Islet precursor cell (in vitro differentiated cells): ENCODE measurements around the gene RNF223.
A peak's percentile ranks its signal among the peaks of the same experiment; 100 is the strongest.

ENCODE experiments used
- DNase-seq: peaks from one replicate; pipeline ENCODE4 v3.0.0-alpha.2; 2018

Gene RNF223

DNA sequence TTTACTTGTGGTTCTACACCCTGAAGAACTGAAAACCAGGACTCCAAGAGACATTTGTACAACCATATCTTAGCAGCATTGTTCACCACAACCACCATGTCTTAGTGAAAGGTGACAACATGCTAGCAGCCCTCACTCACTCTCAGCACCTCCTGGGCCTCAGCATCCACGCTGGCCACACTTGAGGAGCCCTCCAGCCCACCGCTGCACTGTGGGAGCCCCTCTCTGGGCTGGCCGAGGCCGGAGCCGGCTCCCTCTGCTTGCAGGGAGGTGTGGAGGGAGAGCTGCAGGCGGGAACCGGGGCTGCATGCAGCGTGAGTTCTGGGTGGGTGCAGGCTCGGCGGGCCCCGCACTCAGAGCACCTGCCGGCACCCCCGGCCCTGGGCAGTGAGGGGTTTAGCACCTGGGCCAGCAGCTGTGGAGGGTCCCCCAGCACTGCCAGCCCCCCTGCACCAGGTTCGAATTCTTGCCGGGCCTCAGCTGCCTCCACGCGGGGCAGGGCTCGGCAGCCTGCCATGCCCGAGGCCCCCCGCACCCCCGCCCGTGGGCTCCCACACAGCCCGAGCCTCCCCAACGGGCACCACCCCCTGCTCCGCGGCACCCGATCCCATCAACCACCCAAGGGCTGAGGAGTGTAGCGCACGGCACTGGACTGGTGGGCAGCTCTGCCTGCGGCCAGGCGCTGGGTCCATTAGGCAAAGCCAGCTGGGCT lies 32.6 kb upstream of the RNF223 start:
- DNase-seq = no peak

DNA sequence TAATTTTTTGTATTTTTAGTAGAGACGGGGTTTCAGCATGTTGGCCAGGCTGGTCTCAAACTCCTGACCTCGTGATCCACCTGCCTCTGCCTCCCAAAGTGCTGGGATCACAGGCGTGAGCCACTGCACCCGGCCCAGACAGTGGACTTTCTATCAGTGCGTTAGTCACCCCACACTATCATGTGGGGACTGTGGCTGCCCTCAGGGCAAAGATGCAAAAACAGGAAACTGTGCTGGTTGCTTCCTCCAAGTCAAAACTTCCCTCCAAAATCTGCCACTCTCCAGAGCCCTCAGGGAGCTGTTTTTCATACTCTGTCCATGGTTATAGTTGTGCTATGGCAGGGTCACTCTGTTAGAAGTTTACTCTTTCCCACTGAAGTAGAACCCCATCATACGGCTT lies 30.0 kb upstream of the RNF223 start:
- peak; percentile 55 for DNase-seq

DNA sequence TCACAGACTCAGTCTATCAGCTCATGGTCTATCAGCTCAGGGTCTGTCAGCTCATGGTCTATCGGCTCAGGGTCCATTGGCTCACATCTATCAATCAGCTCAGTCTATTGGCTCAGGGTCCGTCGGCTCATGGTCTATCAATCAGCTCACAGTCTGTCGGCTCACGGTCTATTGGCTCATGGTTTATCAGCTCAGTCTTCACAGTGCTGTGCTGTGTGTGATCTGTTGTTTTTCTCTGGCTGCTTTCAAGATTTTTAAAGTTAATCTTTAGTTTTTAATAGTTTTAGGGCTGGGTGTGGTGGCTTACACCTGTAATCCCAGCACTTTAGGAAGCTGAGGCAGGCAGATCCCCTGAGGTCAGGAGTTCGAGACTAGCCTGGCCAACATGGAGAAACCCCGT lies 27.4 kb upstream of the RNF223 start:
- DNase-seq = peak; percentile 6

DNA sequence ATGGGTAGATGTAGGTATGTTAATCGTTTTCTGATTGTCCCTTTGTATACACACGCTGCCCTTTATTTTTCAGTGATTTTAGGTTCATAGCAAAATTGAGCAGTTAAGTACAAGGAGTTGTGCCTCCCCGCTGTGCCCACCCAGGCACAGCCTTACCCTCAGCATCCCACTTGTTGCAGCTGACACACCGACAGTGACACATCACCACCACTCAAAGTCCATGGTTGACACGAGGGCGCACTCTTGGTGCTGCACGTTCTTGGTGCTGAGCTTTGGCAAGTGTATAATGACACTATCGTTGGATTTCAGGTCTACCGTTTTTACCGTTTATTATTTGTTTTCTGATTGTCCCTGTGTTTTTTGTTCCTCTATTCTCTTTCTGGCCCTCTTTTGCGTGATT lies 26.2 kb upstream of the RNF223 start:
- DNase-seq = peak; percentile 9

DNA sequence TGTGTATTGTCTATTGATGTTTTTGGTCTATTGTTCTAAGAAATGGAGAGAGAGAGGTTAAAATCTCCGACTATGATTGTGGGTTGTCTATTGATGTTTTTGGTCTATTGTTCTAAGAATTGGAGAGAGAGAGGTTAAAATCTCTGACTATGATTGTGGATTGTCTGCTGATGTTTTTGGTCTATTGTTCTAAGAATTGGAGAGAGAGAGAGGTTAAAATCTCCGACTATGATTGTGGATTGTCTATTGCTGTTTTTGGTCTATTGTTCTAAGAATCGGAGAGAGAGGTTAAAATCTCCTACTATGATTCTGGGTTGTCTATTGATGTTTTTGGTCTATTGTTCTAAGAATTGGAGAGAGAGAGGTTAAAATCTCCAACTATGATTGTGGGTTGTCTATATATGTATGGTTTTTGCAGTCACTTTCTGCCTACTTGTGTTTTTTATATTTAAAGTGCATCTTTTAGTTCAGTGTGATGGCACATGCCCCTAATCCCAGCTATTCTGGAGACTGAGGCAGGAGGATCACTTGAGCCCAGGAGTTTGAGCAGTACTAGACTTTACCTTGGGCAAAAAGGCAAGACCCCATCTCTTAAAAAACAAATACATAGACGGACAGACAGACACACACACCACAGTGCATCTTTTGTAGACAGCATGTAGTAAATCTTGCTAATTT lies 25.5 kb upstream of the RNF223 start:
- no peak for DNase-seq

DNA sequence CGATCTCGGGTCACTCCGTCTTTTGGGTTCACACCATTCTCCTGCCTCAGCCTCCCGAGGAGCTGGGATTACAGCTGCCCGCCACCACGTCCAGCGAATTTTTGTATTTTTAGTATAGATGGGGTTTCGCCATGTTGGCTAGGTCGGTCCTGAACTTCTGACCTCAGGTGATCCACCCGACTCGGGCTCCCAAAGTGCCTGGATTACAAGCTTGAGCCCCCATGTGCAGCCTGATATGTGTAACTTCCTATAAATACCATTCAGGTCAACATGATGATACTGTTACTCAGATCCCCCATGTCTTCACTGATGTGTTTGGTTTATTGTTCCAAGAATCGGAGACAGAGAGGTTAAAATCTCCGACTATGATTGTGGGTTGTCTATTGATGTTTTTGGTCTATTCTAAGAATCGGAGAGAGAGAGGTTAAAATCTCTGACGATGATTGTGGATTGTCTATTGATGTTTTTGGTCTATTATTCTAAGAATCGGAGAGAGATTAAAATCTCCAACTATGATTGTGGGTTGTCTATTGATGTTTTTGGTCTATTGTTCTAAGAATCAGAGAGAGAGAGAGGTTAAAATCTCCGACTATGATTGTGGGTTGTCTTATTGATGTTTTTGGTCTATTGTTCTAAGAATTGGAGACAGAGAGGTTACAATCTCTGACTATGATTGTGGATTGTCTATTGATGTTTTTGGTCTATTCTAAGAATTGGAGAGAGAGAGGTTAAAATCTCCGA lies 24.7 kb upstream of the RNF223 start:
- DNase-seq = peak; percentile 29

DNA sequence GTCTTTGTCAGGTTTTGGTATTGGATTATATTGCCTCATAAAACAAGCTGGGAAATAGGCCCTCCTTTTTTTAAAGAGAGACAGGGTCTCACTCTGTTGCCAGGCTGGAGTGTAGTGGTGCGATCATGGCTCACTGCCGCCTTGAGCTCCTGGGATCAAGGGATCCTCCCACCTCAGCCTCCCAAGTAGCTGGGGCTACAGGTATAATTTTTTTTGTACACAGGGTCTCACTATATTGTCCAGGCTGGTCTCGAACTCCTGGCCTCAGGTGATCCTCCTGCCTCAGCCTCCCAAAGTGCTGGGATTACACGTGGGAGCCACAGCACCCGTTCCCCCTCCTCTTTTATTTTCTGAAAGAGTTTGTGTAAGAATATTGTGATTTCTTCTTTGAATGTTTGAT lies 22.0 kb upstream of the RNF223 start:
- peak; percentile 0 for DNase-seq

DNA sequence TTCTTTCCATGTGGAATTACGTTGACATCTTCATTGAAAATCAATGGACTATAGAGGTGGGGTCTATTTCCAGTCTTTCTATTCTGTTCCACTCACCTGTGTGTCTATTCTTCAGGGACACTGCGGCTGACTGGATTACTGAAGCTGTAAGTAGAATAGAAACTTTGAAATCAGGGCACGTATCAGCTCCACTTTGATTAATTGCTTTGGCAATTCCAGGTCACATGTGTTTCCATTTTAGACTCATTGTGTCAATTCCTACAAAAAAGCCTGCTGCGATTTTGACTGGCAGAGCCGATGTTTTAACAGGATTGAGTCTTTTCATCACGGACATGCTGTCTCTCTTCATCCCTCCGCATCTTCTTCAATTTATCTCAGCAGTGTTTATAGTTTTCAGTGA lies 20.9 kb upstream of the RNF223 start:
- DNase-seq = peak; percentile 8

DNA sequence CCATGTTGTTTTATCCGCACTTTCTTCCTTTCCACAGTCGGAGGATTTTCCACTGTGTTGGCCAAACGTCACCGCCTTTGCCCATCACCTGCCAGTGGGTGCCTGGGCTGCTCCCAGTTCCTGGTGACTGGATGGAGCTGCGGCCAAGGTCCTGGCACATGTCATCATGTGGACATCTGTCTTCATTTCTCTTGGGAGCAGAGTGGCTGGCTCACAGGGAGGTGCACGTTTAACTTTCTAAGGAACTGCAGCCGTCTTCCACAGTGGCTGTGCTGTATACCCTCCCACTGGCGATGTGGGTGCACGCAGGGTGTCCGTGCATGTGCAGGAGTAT lies 19.5 kb upstream of the RNF223 start:
- peak; percentile 25 for DNase-seq

DNA sequence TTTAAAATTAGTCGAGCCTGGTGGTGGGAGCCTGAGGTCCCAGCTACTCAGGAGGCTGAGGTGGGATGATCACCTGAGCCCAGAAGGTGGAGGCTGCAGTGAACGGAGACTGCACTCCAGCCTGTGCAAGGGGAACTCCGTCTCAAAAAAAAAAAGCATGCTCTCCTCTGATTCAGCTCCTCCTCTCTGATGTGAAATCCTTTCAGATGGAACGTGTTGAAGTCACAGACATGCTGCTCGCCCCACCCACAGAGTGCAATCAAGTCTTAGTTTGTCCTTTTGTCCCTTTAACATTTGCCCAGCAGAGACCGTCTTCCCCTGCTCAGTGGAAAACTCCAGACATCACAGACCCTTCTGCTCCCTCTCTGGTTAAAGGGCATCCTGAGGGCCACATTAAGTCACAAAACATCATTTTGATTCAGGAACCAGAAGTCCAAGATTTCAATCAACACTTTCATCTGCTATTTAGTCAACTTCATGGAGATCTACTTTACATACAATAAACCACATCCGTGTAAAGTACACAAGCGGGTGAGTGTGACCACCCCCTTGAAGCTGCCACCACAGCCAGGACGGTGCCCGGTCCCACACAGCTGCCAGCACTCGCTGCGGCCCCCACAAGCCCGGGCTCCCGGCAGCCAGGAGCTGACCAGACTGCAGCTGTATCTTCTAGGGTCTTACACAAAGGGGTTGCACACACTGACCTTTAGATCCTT lies 18.9 kb upstream of the RNF223 start:
- peak; percentile 29 for DNase-seq

DNA sequence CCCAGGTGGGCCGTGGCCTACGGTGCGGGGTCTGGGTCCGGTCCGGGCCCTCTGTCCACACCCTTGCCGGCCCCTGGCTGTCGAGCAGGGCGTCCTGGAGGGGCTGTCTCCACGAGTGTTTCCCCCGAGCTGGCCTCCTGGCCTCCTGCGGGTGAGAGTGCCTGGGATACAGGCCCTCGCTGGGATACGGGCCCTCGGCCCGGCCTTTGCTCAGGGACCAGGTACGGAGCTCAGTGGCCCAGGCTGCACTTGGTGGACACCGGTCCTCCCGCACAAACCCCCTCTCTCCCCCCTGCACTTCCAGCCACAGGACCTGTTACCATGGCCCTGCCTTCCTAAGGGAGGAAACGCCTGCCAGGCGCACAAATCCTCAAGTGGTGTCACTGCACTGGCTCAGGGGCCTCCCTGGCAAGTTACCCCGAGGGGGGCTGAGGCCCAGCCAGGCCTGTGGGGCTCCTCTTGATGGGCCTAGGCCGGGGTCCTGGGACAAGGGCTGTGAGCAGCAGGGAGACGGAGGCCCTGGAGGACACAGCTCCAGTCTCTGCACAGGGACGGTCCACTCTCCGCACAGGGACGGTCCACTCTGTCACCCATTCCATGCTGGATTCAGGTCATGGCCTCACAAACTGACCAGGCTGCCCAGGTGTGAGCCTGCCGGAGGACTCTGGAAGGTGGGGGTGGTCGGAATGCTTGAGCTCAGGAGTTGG lies 18.2 kb upstream of the RNF223 start:
- peak; percentile 42 for DNase-seq

DNA sequence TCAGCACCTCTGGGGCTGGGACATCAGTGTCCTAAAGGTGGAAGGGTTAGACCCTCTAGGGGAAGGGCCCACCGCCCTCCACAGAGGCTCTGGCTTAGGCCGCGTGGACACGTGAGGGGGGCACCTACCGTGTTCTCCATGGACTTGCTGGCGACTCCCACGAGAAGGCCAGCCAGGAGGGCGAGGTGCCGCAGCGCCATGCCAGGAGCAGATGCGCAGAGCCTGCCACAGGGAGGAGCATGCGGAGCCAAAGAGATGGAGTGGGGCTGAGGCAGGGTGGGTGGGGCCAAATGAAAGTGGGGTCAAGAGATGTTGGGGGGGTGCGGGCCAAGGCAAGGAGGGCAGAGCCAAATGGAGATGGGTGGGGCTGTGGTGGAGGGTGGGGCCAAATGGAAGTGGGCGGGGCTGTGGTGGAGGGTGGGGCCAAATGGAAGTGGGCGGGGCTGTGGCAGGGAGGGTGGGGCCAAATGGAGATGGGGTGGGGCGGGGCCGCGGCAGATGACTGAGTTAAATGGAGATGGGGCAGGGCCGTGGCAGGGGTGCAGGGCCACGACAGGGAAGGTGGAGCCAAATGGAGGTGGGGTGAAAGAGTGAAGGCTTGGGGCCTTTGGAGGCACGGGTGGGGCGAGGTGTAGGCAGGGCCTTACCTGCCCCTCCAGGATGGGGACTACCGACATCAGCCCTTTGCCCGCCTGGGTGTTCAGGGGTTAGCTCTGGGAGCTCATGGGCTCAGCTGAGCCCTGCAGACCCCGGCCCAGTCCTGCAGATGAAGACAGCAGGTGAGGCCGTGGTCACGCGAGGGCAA lies 17.4 kb upstream of the RNF223 start:
- DNase-seq = peak; percentile 37

DNA sequence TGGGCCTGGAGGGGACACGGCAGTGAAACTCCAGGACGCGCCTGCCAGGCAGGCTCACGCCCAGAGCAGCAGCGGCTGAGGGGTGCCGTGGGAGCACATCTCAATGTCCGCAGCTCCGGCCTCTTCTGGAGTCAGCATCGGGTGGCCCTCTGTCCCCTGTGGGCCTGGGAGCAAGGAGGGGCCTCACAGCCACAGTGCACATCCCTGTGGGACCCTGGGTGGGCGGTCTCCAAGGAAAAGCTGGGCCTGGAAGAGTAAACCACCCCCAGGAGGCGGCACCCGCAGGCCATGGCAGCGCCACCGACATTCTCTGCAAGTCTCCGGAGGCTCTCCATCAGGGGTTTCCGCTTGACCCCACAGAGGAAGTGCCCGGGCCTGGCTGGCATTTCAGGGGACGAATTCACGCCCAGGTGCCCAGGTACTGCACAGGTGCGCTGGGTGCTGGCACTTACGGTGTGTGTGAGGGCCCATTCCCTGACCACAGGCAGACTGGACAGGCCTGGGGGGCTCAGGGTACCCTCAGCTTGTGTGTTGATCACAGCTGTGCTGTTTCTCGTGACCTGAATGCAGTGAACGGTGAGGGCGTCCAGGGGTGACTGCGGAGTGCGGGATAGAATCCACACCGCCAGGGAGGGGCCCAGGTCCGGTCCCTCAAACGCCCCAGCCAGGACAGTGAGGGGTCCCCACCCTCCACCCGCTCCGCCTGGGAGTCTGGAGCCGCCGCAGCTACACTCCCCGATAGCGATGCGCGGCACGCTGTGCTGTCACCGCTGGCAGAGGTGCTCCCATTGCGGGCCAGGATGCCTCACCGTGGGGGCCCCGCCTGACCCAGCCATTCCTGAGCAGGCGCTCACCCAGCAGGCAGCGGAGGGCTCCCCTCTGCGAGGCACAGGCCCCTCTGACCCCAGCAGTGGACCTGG lies 16.6 kb upstream of the RNF223 start:
- DNase-seq = no peak

DNA sequence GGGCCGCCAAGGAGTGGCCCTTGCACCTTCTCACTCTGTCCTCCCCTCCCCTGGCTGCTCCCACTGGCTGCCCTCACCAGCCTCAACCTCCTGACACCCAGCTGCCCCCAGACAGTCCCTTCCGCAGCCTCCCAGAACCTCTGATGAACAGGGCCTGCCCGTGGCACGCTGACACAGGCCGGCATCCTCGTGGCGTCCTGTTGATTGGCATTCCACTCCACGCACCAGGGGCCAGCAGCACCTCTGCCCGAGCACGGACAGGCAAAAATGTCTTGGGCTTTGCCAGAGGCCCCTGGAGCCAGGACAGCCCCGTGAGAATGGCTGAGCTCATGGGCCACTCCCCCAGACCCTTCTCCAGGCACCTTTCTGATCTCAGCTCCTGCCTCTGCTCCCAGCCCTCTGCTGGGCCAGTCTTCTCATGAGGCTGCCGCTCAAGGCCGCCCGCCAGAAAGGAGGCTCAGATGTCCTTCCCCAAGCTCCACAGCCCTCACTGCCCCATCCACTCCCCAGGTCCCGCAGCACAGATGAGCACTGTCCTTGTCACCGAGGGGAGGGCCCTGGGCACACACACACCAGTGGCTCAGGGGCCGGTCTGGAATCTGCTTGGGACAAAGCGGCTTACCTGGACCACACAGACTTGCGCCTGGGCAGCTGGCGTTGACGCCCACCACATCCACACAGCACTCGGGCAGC lies 15.8 kb upstream of the RNF223 start:
- peak; percentile 50 for DNase-seq

DNA sequence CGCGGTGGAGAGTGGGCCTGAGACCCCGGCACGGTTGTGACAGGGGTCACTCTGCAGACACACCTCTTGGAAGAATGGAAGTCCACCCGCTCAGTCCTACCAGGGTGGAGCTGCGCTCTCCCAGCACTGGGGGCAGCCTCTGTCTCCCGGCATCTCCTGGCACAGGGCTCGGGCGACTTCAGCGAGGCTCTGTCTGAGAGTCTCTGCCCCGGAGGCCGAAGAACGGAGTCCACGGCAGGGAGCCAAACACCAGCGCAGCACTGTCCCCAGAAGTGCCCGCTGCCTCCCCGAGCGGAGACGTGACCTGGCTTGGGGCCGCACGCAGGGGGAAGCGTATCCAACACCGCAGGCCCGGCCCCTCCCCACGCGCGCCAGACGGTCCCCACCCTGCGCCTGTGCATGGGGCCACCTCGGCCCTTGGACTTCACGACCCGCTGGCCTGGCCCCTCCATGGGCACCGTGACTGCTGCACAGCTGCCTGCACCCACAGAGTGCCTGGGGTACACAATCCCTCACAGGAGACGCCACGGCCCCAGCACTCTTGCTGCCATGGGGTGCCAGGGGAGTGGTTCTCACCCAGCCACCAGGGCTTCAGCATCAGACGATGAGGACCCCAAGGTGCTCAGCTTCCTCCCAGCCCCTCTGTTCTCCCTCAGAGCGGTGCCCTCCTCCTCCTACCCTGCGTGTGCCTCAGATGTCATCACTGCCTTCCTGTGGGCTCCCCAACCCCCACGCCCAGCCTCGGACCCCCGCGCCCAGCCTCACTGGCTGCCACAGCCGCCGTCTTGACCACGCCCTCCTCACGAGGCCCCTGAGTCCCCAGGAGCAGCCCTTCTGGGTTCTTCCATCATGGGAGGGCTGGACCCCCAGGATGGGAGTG lies 14.9 kb upstream of the RNF223 start:
- DNase-seq = peak; percentile 46

DNA sequence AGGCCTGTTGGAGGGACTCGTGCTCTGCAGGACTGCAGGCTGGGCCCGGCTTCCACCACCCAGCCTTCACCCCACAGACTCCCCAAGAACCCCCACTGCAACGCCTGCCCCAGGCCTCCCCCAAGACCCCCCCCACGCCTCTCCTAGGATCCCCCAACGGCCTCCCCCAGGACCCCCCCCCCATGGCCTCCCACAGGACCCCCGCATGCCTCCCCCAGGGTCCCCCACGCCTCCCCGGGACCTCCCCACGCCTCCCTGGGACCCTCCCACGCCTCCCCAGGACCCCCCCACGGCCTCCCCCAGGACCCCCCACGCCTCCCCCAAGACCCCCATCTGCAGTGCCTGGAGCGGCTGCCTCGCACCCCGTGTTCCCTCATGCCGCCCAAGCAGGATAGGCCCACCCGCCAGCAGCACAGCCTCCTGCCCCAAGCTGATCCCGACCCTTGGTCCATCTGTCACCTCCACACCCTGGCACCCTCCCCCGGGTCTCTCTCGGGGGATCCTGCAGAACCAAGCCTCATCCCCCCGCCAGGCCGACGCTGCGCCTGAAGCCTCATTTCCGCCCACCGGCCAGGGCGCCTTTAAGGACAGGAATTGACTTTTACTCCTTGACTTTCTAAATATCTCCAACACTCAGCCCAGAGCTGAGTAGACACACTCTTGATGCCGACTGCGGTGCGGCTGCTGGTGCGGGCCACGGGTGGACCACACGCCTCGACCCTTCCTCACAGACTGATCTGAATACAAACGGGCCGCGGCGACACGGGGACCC lies 14.1 kb upstream of the RNF223 start:
- peak; percentile 45 for DNase-seq

DNA sequence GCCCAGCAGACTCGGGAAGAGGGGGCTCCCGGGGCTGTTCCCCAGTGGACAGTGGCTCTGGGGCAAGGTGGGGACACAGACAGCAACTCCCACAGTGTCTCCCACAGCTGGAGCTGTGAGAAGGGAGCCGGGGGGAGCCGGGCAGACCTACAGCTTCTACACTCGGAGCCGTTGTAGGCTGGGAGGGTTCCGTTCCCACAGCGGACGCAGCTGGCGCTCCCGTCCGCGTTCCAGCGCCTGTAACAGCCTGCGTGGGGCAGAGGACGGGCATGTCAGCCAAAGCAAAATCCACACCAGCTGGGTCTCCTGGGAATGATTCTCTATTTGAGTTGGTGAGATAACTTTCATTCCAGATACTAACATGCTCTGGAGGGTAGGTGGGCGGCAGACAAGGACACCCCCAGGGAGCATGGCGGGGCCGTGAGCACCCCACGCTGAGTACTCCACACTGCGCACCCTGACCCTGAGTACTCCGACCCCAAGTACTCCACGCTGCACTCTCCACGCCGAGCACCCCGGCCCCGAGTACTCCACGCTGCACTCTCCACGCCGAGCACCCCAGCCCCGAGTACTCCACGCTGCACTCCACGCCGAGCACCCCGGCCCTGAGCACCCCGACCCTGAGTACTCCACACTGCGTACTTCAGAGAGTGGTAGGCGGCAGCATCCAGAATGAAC lies 13.4 kb upstream of the RNF223 start:
- DNase-seq = peak; percentile 46

DNA sequence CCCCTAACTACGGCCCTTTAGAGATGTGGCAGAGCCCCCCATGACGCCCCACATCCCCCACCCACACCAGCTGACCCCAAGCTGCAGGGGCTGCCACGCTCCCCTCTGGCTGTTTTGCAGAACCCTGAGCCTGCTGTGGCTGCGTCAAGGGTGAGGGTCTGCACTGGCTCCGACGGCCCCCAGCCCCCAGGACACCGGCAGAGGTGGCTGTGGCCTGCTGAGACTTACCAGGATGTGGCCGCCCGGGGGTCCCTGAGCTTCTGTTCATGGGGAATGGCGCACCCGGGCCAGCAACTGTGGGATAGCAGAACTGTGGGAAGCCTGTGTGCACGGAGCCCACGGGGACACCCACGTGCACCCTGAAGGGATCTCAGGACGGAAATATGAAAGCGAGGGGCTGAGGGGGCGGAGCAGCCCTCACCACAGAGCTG lies 12.8 kb upstream of the RNF223 start:
- peak; percentile 41 for DNase-seq
